GM19099 (cell line): ENCODE data around the gene WDR82.

ENCODE experiments used
- POLR2A ChIP-seq: IDR thresholded peaks from 3 replicates; pipeline ENCODE4 v1.6.1; 2011; ENCODE audit warnings: low read depth; ENCODE audit not compliant: insufficient read length; ENCODE audit errors: extremely low read depth

Gene WDR82

DNA sequence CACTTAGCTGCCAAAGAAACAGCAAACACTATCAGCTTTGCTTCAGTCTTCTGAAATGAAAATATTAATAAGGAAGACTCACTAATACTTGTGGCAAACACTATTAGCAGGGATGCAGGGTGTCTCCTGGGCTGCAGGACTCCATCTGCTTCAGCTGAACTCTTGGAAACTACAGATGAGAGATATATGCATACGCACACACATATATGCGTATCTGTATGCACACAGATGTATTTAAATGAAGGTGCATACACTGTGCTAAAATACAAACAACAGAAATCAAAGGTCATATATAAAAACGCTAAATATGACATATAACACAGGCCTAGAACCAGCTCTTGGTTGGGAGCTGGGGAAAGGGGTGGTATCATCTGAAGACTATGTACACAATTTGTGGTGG, 22.3 kb downstream of the WDR82 start:
- TF ChIP-seq POLR2A = no peak

- TF ChIP-seq POLR2A = no peak
Measured at GRCh38 chr3:52254608-52255007, 23.8 kb downstream of the WDR82 start.

DNA sequence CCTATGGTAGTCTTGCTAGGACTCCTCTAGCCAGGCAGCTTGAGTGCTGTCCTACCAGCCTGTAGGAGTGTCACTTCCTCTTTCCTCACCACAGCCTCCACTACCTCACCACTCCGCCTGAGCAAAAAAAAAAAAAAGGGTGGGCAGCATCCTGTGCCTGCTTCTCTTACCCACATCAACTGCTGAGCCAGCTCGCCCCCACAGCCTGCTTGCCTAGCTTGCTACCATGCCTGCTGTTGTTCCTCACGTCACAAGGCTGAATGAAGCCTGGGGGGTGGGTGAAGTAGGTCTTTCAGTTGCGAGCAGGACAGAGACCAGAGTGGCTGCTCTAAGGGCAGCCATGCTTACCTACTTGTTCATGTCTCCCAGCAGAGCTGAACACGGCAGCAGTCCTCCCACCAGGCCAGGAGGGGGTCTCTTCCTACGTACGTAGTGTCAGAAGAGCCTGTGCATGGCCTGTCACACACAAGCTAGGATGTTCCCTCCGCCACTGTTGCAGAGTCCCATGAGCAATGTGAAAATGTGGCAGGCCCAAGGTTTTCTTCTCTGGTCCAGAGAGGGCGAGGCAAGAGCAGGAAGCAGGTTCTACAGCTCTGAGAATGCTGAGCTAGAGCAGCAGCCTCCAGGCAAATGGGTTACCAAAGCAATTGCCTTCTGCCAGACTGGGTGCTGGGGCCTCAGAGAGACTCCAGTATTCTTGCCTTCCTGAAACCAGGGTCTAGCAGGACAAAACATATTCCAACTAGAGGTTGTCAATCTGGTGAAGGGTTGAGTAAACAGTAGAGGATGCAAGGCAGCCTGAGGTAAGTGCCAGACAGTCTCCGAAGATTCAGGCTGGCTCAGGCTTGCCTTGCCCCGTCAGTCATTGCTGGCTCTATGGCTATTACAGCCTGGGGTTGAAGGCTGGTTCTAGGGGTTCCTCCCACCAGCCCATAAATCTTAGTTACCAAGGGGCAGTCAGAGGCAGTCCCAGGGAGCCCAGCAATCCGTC, 24.8 kb downstream of the WDR82 start:
- no peak for TF ChIP-seq POLR2A

- TF ChIP-seq POLR2A = no peak
Measured at GRCh38 chr3:52250122-52250521, 28.3 kb downstream of the WDR82 start.

DNA sequence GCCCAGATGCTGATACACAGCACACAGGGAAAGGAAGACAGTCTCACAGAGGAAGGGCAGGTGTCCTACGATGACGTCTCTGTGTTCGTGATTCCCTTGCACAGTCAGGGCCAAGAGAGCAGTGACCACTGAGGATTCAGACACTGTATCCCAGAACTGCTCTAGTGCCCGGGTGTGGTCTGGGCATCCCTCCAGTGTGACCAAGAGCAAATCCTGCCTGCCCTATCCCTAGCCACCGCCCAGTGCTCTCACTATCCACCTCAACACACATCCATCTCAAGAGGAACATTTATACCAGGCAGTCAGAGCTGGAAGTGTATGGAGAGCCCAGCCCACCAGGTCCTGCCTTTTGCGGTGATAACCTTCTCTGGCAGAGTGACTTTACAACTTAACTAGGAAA, 28.8 kb downstream of the WDR82 start:
- TF ChIP-seq POLR2A = no peak

DNA sequence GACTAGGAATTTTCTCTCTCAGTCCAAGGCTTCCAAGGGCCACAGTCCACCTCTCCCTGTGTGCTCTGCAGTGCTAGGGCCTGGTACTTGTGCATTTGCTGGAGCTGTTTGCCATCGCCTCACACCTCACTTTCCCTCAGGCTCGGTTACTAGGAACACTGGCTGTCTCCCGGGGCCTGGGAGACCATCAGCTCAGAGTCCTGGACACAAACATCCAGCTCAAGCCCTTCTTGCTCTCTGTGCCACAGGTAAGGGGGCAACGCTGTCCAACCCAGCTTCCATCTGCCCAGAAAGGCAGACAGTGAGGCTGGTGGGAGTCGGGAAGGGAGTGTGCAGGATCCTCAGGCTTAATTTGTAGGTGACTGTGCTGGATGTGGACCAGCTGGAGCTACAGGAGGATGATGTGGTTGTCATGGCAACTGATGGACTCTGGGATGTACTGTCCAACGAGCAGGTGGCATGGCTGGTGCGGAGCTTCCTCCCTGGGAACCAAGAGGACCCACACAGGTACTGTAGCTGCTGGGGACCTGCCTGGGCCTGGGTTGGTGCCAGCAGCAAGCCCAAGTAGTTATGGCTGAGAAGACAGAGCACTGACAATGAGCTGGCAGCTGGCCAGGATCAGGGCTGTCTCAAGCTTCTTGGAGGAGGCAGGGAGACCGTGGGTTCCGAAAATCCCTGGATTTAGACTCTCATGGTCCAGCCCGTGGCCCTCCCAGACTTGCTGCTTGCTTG, 29.5 kb downstream of the WDR82 start:
- no peak for TF ChIP-seq POLR2A

DNA sequence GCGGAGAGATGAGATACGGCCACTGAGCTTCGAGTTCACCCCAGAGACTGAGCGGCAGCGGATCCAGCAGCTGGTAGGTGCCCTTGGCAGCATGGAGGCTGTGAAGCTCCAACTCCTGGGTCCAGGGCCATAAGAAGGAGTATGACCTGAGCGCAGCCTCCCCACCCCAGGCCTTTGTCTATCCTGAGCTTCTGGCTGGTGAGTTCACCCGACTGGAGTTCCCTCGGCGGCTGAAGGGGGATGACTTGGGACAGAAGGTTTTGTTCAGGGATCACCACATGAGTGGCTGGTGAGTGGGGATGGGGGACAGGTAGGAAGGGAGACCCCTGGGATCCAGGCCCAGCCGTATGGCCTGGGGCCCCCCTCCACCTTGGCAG, 30.3 kb downstream of the WDR82 start:
- TF ChIP-seq POLR2A = no peak

DNA sequence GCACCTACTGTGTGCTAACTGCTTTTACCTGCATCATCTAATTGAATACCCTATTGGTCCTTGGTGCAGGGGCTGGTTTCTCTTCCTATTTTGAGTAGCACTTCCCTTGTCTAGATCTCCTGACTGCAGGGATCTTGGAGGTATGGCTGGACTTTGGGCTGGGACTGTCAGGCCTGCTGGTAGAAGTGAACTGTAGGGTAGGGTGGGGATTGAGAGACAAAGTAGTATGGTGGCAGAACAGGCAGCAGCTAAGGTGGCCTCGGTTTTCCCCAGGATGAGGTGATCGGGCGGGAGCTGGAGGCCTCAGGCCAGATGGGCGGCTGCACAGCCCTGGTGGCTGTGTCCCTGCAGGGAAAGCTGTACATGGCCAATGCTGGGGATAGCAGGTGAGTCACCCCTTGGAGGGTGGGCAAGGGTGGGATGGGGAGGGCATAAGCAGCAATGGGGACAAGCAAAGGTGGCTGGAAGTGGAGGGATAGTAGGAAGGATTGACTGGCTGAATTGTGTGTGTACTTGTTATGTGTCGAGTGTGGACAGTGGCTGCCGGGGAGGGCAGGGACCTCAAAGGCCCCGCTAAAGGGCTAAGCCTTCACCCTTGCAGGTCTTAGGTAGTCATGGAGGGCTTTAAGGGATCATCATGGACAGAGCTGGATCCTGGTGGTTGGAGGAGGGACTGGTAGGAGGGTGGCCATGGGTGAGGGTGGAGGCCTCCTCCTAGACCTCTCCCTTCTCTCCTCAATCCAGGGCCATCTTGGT, 30.9 kb downstream of the WDR82 start:
- no peak for TF ChIP-seq POLR2A

GRCh38 chr3:52246728-52247408, 31.6 kb downstream of the WDR82 start:
- no peak for TF ChIP-seq POLR2A

DNA sequence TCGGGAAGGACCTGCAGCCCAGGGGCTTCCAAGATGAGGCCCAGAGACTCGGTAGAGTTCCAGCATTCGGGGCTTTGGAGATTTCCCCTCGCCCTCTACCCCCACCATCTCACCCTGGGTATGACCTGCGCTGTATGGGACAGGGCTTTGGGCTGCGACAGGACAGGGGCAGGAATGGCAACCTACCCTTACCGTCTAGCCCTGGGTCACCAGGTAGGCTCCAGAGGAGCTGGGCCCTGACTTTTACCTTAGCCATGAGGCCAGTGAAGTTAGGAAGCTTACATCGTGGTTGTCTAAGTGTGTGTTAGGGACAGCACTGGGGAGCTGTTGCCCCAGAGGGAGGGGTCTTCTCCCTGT, 32.2 kb downstream of the WDR82 start:
- TF ChIP-seq POLR2A = no peak

GRCh38 chr3:52245322-52246263, 32.9 kb downstream of the WDR82 start, which contains the start of gene PPM1M:
TSS of gene PPM1M (plus strand) at chr3:52245759. CDS start at chr3:52245825, 66 bp downstream.
- TF ChIP-seq POLR2A = peak; percentile 2

DNA sequence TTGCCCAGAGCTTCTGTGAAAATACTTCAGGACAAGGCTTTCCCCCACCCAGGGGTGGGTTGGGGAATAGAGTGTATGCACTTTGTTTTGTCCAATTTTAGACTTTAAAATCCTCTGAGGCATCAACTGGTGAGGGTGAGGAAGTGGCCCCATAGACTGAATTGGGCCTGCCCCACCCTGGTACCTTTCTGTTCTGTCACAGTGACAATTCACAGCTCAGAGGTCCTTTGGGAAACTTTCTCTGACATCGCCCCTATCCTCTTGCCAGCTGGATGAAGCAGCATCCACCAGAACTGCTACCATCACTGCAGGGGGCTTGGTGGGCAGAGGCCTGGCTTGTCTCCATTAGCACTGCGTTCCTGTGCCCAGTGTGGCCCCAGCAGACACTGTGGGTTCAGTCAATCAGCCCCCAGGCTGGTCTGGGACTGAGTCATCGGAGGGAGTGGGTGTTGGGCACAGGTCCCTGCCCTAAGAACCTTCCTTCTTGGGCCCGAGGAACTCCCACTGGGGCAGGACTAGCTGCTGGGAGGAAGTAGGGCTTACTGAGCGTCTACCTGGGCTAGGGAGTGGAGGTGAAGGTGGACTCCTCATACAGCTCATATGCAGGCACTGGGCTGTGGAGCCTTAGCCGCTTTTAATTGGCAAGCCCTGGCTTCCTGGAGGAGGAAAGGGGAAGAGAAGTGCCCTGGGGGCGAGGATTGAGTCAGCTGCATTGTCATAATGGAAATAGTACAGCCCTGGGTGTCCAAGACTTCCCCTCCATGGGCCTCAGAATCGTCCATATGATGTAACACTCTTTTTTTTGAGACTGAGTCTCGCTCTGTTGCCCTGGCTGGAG, 34.4 kb downstream of the WDR82 start:
- no peak for TF ChIP-seq POLR2A

GRCh38 chr3:52242039-52242438, 36.4 kb downstream of the WDR82 start:
- no peak for TF ChIP-seq POLR2A
